Activated naive CD8-positive, alpha-beta T cell treated with anti-CD3 and anti-CD28 coated beads, Interleukin-2, amount 50 U/mL, for 24 hours (primary cell): Measurements from ENCODE around the gene WSB2.
A peak's percentile ranks its signal among the peaks of the same experiment; 100 is the strongest.
"Not testable (repeated sequence)": the region's sequence is repeated elsewhere in the genome, so short reads cannot be mapped to it uniquely, and the experiment has no call there.

Experiments
- ATAC-seq: fragments of 150-1000 bp; cut with Tn5 transposase; one replicate; pipeline ENCODE4 v1.10.0; 2021
- DNase-seq: peaks from one replicate; pipeline ENCODE4 v3.0.0; 2021
- H3K27ac Mint-ChIP-seq: one replicate; pipeline ENCODE4 v1.8.0; 2021; ENCODE audit warnings: mild to moderate bottlenecking, mixed read lengths
- H3K27me3 Mint-ChIP-seq: one replicate; pipeline ENCODE4 v1.8.0; 2021; ENCODE audit warnings: mixed read lengths
- H3K36me3 Mint-ChIP-seq: one replicate; pipeline ENCODE4 v1.8.0; 2021; ENCODE audit warnings: low read depth, mixed read lengths
- H3K4me1 Mint-ChIP-seq: one replicate; pipeline ENCODE4 v1.8.0; 2021; ENCODE audit warnings: mixed read lengths
- H3K4me3 Mint-ChIP-seq: one replicate; pipeline ENCODE4 v1.8.0; 2021; ENCODE audit warnings: mild to moderate bottlenecking, moderate library complexity, mixed read lengths
- H3K9me3 Mint-ChIP-seq: one replicate; pipeline ENCODE4 v1.8.0; 2021; ENCODE audit warnings: mixed read lengths

The WSB2 gene

DNA sequence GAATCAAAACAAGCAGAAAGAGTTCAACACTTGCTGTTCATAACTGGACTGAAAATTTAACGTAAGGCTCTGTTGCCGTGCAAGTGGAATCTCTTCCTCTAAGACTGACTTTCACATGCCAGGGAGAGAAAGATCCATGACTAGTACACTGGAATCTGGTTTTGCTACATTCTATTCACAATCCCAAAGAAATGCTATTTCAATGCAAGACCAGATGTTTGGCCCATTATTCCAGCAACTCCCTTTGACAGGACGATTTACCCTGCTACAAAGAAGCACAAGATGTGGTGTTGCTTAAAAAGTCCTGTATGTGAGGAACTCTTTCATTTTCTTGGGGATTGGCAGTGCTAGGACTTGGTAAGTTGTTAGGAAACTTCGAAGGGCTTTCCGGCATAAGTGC is 27.1 kb downstream of the WSB2 start:
- no peak for ATAC-seq
- H3K9me3 Mint-ChIP-seq, result no peaks in the 10 kb centered on the region
- no peaks in the 10 kb centered on the region for H3K27me3 Mint-ChIP-seq
- H3K4me3 Mint-ChIP-seq, result no peak overlapping the region
- H3K27ac Mint-ChIP-seq, result peak overlapping the region; percentile 96
- peaks cover 77% of the 10 kb centered on the region for H3K36me3 Mint-ChIP-seq
- H3K4me1 Mint-ChIP-seq, result peaks cover 69% of the 10 kb centered on the region
- no peak for DNase-seq

DNA sequence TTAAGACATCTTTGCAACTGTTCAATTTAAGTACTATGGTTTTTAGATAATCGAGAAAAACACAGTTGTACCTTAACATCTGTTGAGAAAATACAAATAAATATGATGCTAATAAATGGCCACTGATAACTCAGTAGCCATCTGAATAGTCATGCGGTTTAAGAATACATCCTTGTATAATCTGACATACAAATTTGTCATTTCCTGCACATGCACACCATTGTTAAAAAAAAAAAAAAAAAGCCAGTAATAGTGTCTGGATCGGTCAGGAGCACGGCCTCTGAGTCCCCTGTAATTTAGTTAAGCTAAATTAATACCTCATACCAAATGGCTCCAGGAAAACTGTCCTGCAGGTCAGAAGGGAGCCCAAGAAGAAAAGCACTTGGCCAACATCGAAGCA is 27.7 kb downstream of the WSB2 start:
- no peak overlapping the region for H3K4me3 Mint-ChIP-seq
- H3K4me1 Mint-ChIP-seq, result peaks cover 67% of the 10 kb centered on the region
- peak overlapping the region; percentile 84 for H3K27ac Mint-ChIP-seq
- ATAC-seq (no peak), DNase-seq (no peak)
- no peaks in the 10 kb centered on the region for H3K27me3 Mint-ChIP-seq
- peaks cover 78% of the 10 kb centered on the region for H3K36me3 Mint-ChIP-seq
- H3K9me3 Mint-ChIP-seq, result no peaks in the 10 kb centered on the region

DNA sequence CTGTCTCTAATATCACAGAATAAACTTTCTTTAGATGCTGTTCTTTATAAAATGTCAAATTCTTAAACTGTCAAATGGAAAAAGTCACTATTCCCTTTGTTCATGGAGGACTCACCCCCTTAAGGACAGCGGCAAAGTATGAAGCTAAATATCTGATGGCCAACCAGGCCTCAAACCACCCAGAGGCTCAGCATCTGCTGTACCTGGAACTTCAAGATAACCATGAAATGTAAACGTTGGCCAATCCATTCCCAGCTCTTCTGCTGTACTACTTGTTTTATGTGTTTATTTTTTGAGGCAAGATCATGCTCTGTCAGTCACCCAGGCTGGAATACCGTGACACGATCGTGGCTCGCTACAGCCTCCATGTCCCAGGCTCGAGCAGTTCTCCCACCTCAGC is 28.8 kb downstream of the WSB2 start:
- DNase-seq (no peak), ATAC-seq (no peak)
- no peaks in the 10 kb centered on the region for H3K9me3 Mint-ChIP-seq
- H3K4me3 Mint-ChIP-seq, result no peak overlapping the region
- peaks cover 59% of the 10 kb centered on the region for H3K4me1 Mint-ChIP-seq
- no peaks in the 10 kb centered on the region for H3K27me3 Mint-ChIP-seq
- H3K27ac Mint-ChIP-seq, result peak overlapping the region; percentile 84
- peaks cover 80% of the 10 kb centered on the region for H3K36me3 Mint-ChIP-seq

DNA sequence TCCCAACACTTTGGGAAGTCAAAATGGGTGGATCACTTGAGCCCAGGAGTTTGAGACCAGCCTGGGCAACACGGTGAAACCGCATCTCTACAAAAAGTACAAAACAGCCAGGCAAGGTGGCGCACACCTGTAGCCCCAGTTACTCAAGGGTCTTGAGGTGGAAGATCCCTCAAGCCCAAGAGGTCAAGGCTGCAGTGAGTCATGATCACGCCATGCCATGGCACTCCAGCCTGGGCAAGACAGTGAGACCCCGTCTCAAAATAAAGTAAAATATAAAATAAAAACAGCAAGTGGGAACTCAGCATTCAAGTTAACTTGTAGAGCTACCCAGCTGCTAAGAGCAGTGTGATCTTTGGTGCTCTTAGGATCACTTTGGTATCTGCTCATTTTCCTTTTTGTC is 31.8 kb downstream of the WSB2 start:
- Mint-ChIP-seq H3K27ac (peak overlapping the region; percentile 71), H3K4me1 (peaks cover 33% of the 10 kb centered on the region), H3K27me3 (no peaks in the 10 kb centered on the region), H3K9me3 (no peaks in the 10 kb centered on the region), H3K36me3 (peaks cover 78% of the 10 kb centered on the region), H3K4me3 (no peak overlapping the region)
- DNase-seq (no peak), ATAC-seq (no peak)

DNA sequence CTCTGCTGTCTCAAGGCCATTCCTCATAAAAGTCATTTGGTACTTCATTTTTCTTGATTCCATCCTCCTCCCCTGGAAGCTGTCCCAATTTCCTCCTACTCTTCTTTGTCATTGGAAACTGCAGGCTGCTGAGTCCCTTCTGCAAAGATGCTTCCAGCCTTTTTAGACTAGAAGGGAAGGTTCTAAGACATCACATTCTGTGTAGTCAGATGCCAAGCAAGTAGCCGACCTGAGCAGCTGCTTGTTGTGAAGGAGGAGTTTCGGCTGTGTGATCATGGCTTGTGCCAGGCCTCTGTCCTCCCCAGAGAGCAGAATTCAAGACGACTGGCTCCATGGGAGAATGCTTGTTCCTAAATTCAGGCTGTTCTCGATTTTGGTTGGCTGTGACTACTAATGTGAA is 35.8 kb downstream of the WSB2 start:
- H3K36me3 Mint-ChIP-seq, result peaks cover 71% of the 10 kb centered on the region
- DNase-seq, result no peak
- no peaks in the 10 kb centered on the region for H3K9me3 Mint-ChIP-seq
- H3K4me1 Mint-ChIP-seq, result peaks cover 8% of the 10 kb centered on the region
- H3K27me3 Mint-ChIP-seq, result no peaks in the 10 kb centered on the region
- no peak for ATAC-seq
- peak overlapping the region; percentile 22 for H3K27ac Mint-ChIP-seq
- no peak overlapping the region for H3K4me3 Mint-ChIP-seq

DNA sequence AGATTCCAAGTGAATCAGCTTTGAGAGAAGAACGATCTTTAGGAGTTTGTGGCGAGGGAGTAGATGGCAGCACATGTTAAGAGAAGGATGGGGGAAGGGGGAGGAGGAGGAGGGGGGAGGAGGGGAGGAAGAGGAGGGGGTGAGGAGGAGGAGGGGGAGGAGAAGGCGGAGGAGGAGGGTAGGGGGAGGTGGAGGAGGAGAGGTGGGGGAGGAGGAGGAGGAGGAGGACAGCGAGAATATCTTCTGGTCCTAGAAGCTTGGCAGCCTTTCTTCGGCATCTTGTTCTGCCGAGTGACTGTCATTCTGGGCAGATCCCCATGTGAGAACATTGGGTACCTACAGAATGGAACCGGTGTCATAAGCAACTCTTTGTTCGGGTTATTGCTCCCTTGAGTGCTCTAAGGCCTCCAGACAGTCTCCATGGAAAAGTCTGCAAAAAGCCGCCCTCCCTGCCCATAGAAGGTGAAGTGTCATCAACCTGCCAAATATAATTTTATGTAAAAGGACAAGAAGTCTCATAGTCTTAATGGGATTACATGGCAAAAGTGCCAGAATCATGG is 37.6 kb downstream of the WSB2 start:
- H3K4me1 Mint-ChIP-seq, result peaks cover 3% of the 10 kb centered on the region
- H3K27me3 Mint-ChIP-seq, result no peaks in the 10 kb centered on the region
- ATAC-seq, result no peak
- no peak for DNase-seq
- no peaks in the 10 kb centered on the region for H3K9me3 Mint-ChIP-seq
- H3K36me3 Mint-ChIP-seq, result peaks cover 67% of the 10 kb centered on the region
- H3K4me3 Mint-ChIP-seq, result no peak overlapping the region
- no peak overlapping the region for H3K27ac Mint-ChIP-seq

DNA sequence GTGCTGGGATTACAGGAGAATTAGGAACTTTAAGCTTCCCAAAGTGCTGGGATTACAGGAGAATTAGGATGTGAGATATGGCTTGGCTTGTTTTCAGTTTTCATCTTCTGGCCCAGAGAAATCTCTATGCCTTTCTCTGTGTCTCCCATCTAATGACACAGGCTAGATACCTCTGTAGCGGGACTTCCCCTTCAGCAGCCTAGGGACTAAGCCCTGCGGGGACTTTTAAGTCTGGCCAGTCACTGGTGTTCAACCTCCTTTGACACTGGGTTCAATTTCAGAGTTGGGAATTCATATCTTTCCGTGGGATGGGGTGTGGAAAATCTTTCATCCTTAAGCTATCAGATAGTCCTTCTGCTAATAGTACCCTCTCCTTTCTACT is 38.3 kb downstream of the WSB2 start:
- Mint-ChIP-seq H3K4me3 (no peak overlapping the region), H3K4me1 (peaks cover 9% of the 10 kb centered on the region), H3K36me3 (peaks cover 67% of the 10 kb centered on the region), H3K27me3 (no peaks in the 10 kb centered on the region), H3K9me3 (no peaks in the 10 kb centered on the region), H3K27ac (no peak overlapping the region)
- ATAC-seq, result no peak
- DNase-seq, result no peak

DNA sequence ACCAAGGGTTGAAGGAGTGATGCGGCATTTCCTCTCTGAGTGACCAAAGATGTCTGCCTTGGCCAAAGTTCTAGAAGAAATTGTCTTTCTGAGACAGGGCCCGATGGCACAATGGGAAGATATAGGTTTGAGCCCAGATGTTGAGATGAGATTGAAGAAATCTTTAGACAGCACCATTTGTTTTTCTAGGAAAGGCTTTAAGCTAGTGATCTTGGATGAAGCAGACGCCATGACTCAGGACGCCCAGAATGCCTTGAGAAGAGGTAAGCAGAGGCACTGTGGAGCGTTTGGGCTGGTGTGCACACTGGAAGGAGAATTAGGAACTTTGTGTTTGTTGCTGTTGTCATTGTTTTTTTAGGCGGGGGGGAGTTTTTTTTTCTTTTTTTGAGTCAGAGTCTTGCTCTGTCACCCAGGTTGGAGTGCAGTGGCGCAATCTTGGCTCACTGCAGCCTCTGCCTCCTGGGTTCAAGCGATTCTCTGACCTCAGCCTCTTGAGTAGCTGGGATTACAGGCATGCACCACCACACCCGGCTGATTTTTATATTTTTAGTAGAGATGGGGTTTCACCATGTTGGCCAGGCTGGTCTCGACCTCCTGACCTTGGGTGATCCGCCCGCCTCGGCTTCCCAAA is 38.8 kb downstream of the WSB2 start:
- peaks cover 14% of the 10 kb centered on the region for H3K4me1 Mint-ChIP-seq
- H3K9me3 Mint-ChIP-seq, ATAC-seq, DNase-seq, H3K4me3 Mint-ChIP-seq, H3K27me3 Mint-ChIP-seq: not testable (repeated sequence)
- H3K27ac Mint-ChIP-seq, result peak overlapping the region; percentile 29
- peaks cover 66% of the 10 kb centered on the region for H3K36me3 Mint-ChIP-seq

DNA sequence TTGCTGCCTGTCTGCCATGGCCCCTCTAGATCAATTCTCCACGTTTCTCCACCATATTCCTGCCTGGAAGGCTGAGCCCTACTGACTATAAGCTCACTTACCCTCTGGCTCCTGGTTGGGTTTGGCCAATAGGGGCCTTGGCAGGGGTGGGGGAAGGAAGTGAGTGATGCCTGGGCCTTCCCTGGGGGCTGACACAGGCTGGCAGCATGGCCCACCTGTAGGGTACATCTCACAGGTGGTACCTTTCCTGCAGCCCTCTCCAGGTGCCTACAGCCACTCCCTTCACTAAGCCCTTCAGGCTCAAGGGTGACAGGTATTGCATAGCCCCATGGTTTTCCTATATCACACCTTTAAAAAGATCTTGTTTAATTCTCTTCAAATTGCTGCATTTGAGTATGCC is 40.9 kb downstream of the WSB2 start:
- no peak for DNase-seq
- Mint-ChIP-seq H3K4me1 (peaks cover 23% of the 10 kb centered on the region), H3K27me3 (no peaks in the 10 kb centered on the region), H3K4me3 (no peak overlapping the region), H3K27ac (no peak overlapping the region), H3K9me3 (no peaks in the 10 kb centered on the region), H3K36me3 (peaks cover 48% of the 10 kb centered on the region)
- ATAC-seq, result no peak

DNA sequence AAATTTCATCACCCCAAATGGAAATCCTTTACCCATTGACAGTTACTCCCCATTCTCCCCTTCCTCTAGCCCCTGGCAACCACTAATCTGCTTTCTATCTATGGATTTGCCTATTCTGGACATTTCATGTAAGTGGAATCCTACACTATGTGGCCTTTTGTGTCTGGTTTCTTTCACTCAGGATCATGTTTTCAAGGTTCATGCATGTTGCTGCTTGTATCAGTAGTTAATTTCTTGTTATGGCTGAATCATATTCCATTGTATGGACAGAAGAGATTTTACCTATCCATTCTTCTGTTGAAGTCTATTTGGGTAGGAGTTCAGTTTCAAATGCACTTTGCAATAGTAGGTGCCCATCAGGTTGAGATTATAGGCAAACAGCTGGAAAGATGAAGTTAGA is 43.1 kb downstream of the WSB2 start:
- peak overlapping the region; percentile 96 for H3K4me3 Mint-ChIP-seq
- peaks cover 23% of the 10 kb centered on the region for H3K4me1 Mint-ChIP-seq
- peaks cover 36% of the 10 kb centered on the region for H3K36me3 Mint-ChIP-seq
- H3K9me3 Mint-ChIP-seq, result no peaks in the 10 kb centered on the region
- DNase-seq (no peak), ATAC-seq (no peak)
- peak overlapping the region; percentile 92 for H3K27ac Mint-ChIP-seq
- no peaks in the 10 kb centered on the region for H3K27me3 Mint-ChIP-seq

DNA sequence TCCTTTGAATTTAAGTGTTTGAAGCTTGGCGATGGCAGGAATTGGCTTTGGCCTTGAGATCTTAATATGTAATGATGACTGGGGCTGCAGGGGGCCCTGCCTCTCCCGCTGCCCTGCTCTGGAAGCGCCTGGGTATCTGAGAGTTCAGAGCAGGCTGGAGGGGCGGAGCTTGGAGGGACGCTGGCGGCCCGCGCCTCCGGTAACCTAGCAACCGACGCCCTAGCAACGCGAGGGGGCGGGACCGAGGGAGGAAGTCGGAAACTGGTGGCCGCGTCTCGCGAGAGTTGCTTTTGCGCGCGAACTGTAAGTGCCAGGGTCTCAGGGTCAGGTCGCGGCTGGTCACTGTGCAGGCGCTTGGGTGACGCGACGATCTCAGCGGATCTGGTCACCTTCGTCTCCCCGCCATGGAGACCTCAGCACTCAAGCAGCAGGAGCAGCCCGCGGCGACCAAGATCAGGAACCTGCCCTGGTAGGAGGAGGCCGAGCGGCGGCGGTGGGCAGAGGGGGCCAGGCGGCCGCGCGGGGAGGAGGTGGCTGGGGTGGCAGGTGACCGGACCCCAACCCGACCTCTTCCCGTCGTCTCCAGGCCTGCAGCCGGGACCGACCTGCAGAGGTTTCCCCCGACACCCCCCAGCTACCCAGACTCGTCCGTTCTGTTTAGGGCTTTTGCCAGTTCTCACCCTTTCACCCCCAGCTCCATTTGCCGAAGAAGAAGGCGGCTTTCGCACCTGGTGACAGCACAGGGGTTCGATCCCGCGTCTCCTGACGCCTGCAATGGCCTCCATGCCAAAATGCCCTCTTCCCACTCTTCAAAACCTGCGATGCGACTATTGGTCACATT is 44.3 kb downstream of the WSB2 start, which contains the start of gene RFC5:
Gene RFC5 (plus strand): TSS at position 280 of the 841 bp plus-strand sequence. CDS start 125 bp downstream, at position 405.
- DNase-seq, result peak; percentile 99
- peak; percentile 97 for ATAC-seq
- Mint-ChIP-seq H3K4me3 (peak within 1 kb of the TSS; percentile 96), H3K36me3 (peaks cover 29% of the 10 kb centered on the region), H3K27ac (peak within 1 kb of the TSS; percentile 92), H3K4me1 (peaks cover 23% of the 10 kb centered on the region), H3K9me3 (no peaks in the 10 kb centered on the region), H3K27me3 (no peaks in the 10 kb centered on the region)

DNA sequence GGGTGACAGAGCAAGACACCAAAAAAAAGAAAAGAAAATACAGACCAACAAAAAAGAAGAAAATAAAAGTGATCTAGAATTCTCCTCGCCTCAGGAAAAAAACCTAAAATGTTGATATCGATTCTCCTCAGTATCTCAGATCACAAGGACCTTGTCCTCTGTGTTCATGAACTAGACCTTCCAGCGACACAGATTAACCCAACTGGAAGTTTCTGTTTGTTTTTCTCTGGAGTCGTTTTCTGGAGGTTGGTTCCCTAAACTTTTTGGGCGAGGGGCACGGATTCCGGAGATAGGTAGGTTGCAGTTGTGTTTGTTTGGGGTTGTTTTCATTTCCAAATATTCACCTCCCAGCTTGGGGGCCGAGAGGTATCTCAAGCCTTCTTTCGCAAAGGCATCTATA is 45.0 kb downstream of the WSB2 start:
- Mint-ChIP-seq H3K9me3 (no peaks in the 10 kb centered on the region), H3K36me3 (peaks cover 23% of the 10 kb centered on the region), H3K27ac (no peak overlapping the region), H3K27me3 (no peaks in the 10 kb centered on the region), H3K4me3 (peak overlapping the region; percentile 96), H3K4me1 (peaks cover 23% of the 10 kb centered on the region)
- DNase-seq (no peak), ATAC-seq (no peak)

DNA sequence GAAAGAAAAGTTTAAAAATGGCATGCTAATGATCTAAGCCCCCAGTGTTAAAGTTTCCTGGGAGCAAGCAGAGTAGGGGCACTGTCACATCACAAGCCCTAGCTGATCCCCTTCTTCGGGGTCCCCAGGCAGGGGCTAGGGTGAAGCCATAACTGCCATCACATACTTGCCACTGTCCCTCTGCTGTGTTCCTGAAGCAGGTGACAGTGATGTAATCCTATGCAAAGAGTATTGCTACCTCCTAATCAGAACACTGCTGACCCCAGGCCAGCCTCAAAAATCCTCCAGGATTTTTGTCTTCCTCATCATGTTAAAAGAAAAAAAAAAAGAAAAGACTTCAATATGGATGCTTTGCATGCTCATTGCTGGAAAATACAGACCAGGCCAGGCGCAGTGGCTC is 45.7 kb downstream of the WSB2 start:
- Mint-ChIP-seq H3K27me3 (no peaks in the 10 kb centered on the region), H3K36me3 (peaks cover 18% of the 10 kb centered on the region), H3K9me3 (no peaks in the 10 kb centered on the region), H3K4me1 (peaks cover 23% of the 10 kb centered on the region), H3K4me3 (no peak overlapping the region), H3K27ac (no peak overlapping the region)
- ATAC-seq, result no peak
- DNase-seq, result no peak

DNA sequence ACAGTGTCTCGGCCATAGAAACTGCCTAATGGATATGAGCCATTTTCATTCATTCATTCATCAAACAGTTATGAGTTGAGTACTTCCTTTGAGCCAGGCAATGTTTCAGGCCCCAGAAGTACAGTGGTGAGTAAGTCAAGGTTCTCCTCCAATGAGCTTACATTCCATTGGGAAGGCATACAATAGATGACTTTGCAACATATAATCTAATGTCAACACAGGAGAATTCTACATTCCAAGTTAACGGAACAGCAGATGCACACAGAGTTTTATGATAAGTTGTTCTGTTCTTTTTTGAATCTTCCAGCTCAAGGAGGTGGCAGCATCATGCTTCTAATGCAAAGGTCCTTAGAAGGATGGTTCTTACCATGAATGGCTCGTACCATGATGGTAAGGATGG is 47.7 kb downstream of the WSB2 start:
- peaks cover 19% of the 10 kb centered on the region for H3K4me1 Mint-ChIP-seq
- no peak for ATAC-seq
- H3K4me3 Mint-ChIP-seq, result no peak overlapping the region
- peaks cover 8% of the 10 kb centered on the region for H3K36me3 Mint-ChIP-seq
- DNase-seq, result no peak
- no peaks in the 10 kb centered on the region for H3K9me3 Mint-ChIP-seq
- no peak overlapping the region for H3K27ac Mint-ChIP-seq
- H3K27me3 Mint-ChIP-seq, result peaks cover 4% of the 10 kb centered on the region

DNA sequence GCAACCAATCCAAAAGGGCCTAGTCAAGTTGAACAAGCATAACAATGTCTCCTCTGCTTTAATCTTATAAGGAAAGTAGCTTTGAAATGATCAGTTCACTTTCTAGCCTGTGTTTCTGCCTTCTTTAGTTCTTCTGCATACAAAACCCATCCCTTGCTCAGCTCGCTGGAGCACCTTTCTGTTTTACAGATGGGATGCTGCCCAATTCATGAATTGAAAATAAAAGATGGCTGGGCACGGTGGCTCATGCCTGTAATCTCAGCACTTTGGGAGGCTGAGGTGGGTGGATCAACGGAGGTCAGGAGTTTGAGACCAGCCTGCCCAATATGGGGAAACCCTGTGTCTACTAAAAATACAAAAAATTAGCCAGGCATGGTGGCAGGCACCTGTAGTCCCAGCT is 49.0 kb downstream of the WSB2 start:
- H3K4me3 Mint-ChIP-seq, result no peak overlapping the region
- no peak overlapping the region for H3K27ac Mint-ChIP-seq
- H3K27me3 Mint-ChIP-seq, result peaks cover 7% of the 10 kb centered on the region
- ATAC-seq (no peak), DNase-seq (no peak)
- peaks cover 7% of the 10 kb centered on the region for H3K4me1 Mint-ChIP-seq
- no peaks in the 10 kb centered on the region for H3K36me3 Mint-ChIP-seq
- no peaks in the 10 kb centered on the region for H3K9me3 Mint-ChIP-seq
